KMS-11 (cell line): ENCODE measurements around the gene SEC23IP.

Experiments used
- H2AFZ ChIP-seq: fragments of 200-600 bp; sonication (generic); 2 replicates; pipeline ENCODE4 v1.6.1; 2016; ENCODE audit warnings: antibody characterized with exemption, mixed run types, low read depth
- H3K27ac ChIP-seq: fragments of 200-600 bp; sonication (generic); 2 replicates; pipeline ENCODE4 v1.6.1; 2016; ENCODE audit warnings: mild to moderate bottlenecking, mixed run types
- H3K27me3 ChIP-seq: fragments of 200-600 bp; sonication (generic); 2 replicates; pipeline ENCODE4 v1.6.1; 2017; ENCODE audit warnings: mild to moderate bottlenecking, low read depth, mixed run types, moderate library complexity; ENCODE audit not compliant: insufficient read depth
- H3K36me3 ChIP-seq: fragments of 200-600 bp; sonication (generic); 2 replicates; pipeline ENCODE4 v1.6.1; 2017; ENCODE audit warnings: mild to moderate bottlenecking, mixed run types; ENCODE audit not compliant: insufficient read depth
- H3K4me1 ChIP-seq: fragments of 200-600 bp; sonication (generic); 2 replicates; pipeline ENCODE4 v1.6.1; 2016; ENCODE audit warnings: mild to moderate bottlenecking, low read depth, mixed run types; ENCODE audit not compliant: poor library complexity, severe bottlenecking
- H3K4me2 ChIP-seq: fragments of 200-600 bp; sonication (generic); 2 replicates; pipeline ENCODE4 v1.7.0; 2016; ENCODE audit warnings: mild to moderate bottlenecking, mixed run types
- H3K4me3 ChIP-seq: fragments of 200-600 bp; sonication (generic); IDR thresholded peaks from 2 replicates; pipeline ENCODE4 v1.6.1; 2017; ENCODE audit warnings: low read depth, low read length, mixed read lengths; ENCODE audit not compliant: insufficient read depth
- H3K79me2 ChIP-seq: fragments of 200-600 bp; sonication (generic); 2 replicates; pipeline ENCODE4 v1.6.1; 2016; ENCODE audit warnings: low read depth, mixed run types; ENCODE audit not compliant: insufficient read depth
- H3K9ac ChIP-seq: fragments of 200-600 bp; sonication (generic); 2 replicates; pipeline ENCODE4 v1.6.1; 2016; ENCODE audit warnings: mild to moderate bottlenecking, mixed run types
- H4K20me1 ChIP-seq: fragments of 200-600 bp; sonication (generic); 2 replicates; pipeline ENCODE4 v1.6.1; 2016; ENCODE audit warnings: mild to moderate bottlenecking, mixed run types; ENCODE audit not compliant: insufficient read depth
- CTCF ChIP-seq: fragments of 200-600 bp; sonication (generic); conservative IDR thresholded peaks from 2 replicates; pipeline ENCODE4 v1.6.1; 2017; ENCODE audit warnings: low read depth, mild to moderate bottlenecking, antibody characterized with exemption, low read length, moderate library complexity, mixed read lengths

Gene SEC23IP

GRCh38 chr10:119942973-119943372 is 50.4 kb downstream of the SEC23IP start:
- no peaks in the 10 kb centered on the region; the same call in 1 of the 2 replicates for H3K36me3 ChIP-seq
- no peak overlapping the region for H3K9ac ChIP-seq
- no peaks in the 10 kb centered on the region for H4K20me1 ChIP-seq
- no peak overlapping the region for H3K4me3 ChIP-seq
- H2AFZ ChIP-seq: no peak overlapping the region
- no peak overlapping the region for H3K27ac ChIP-seq
- no peaks in the 10 kb centered on the region for H3K27me3 ChIP-seq
- H3K4me1 ChIP-seq: no peaks in the 10 kb centered on the region
- TF ChIP-seq CTCF: no peak
- H3K4me2 ChIP-seq: no peak overlapping the region
- no peaks in the 10 kb centered on the region for H3K79me2 ChIP-seq

- H3K27me3 ChIP-seq: no peaks in the 10 kb centered on the region
- no peaks in the 10 kb centered on the region for H4K20me1 ChIP-seq
- H3K9ac ChIP-seq: no peak overlapping the region
- no peak for TF ChIP-seq CTCF
- H2AFZ ChIP-seq: no peak overlapping the region
- no peaks in the 10 kb centered on the region for H3K79me2 ChIP-seq
- H3K27ac ChIP-seq: no peak overlapping the region
- no peaks in the 10 kb centered on the region; the same call in 1 of the 2 replicates for H3K36me3 ChIP-seq
- no peak overlapping the region for H3K4me3 ChIP-seq
- no peaks in the 10 kb centered on the region for H3K4me1 ChIP-seq
- no peak overlapping the region for H3K4me2 ChIP-seq
Measured at GRCh38 chr10:119945805-119946204, 53.3 kb downstream of the SEC23IP start.

- H4K20me1 ChIP-seq: no peaks in the 10 kb centered on the region
- H3K9ac ChIP-seq: no peak overlapping the region
- no peaks in the 10 kb centered on the region for H3K27me3 ChIP-seq
- TF ChIP-seq CTCF: no peak
- no peak overlapping the region for H3K4me2 ChIP-seq
- no peaks in the 10 kb centered on the region for H3K36me3 ChIP-seq
- H3K4me3 ChIP-seq: no peak overlapping the region
- no peak overlapping the region for H3K27ac ChIP-seq
- H3K79me2 ChIP-seq: no peaks in the 10 kb centered on the region
- H2AFZ ChIP-seq: no peak overlapping the region
- no peaks in the 10 kb centered on the region for H3K4me1 ChIP-seq
Measured at GRCh38 chr10:119947300-119947699, 54.8 kb downstream of the SEC23IP start.

- no peak for TF ChIP-seq CTCF
- H3K36me3 ChIP-seq: no peaks in the 10 kb centered on the region
- no peak overlapping the region for H3K9ac ChIP-seq
Measured at GRCh38 chr10:119957451-119957850, 64.9 kb downstream of the SEC23IP start.

More at GRCh38 chr10:119957451-119957850, 64.9 kb downstream of the SEC23IP start:
- Histone ChIP-seq H3K4me3 (no peak overlapping the region), H3K4me1 (no peaks in the 10 kb centered on the region), H2AFZ (no peak overlapping the region), H3K4me2 (no peak overlapping the region), H3K27me3 (no peaks in the 10 kb centered on the region), H3K27ac (no peak overlapping the region), H3K79me2 (no peaks in the 10 kb centered on the region), H4K20me1 (no peaks in the 10 kb centered on the region)
